CD4-positive, CD25-positive, alpha-beta regulatory T cell (primary cell): Measurements from ENCODE around the gene RANBP6. TPM values are rescaled to one million over a fixed set of nuclear protein-coding genes. Genes with fewer than 3 reads are reported as not detected.

Source experiments
- ATAC-seq, 2 donors: fragments of 150-1000 bp; cut with Tn5 transposase; one replicate each; pipeline ENCODE4 v1.10.0; 2021; ENCODE audit warnings: low read depth in 2 of 2, moderate number of reproducible peaks in 2 of 2, moderate library complexity in 1 of 2
- DNase-seq, 3 donors: peaks; one replicate each; pipeline versions ENCODE4 v3.0.0 to v3.0.0-alpha.2; 2012 to 2022; ENCODE audit warnings: mixed read lengths in 1 of 3
- H3K27ac ChIP-seq: one replicate; pipeline ENCODE4 v1.7.0; 2013; ENCODE audit warnings: mild to moderate bottlenecking, low read length; ENCODE audit not compliant: insufficient read depth, poor library complexity, severe bottlenecking
- H3K27me3 ChIP-seq: one replicate; pipeline ENCODE4 v1.7.0; 2013; ENCODE audit warnings: low read length; ENCODE audit not compliant: control insufficient read depth, insufficient read depth
- H3K36me3 ChIP-seq: one replicate; pipeline ENCODE4 v1.7.0; 2013; ENCODE audit warnings: mild to moderate bottlenecking, low read length, moderate library complexity; ENCODE audit not compliant: control insufficient read depth, insufficient read depth
- H3K4me1 ChIP-seq: 2 replicates; pipeline ENCODE4 v1.7.0; 2013; ENCODE audit warnings: mild to moderate bottlenecking, low read length; ENCODE audit not compliant: insufficient read depth, control insufficient read depth, poor library complexity, severe bottlenecking
- H3K4me3 ChIP-seq: one replicate; pipeline ENCODE4 v1.7.0; 2013; ENCODE audit warnings: low read depth, mild to moderate bottlenecking, low read length, moderate library complexity
- H3K9me3 ChIP-seq, 2 experiments: 1 replicate in 1 of 2; 2 replicates in 1 of 2; pipeline ENCODE4 v1.7.0; 2013; ENCODE audit warnings: low read length in 2 of 2, mild to moderate bottlenecking in 1 of 2, moderate library complexity in 1 of 2; ENCODE audit not compliant: control insufficient read depth in 2 of 2
- H3K27ac Mint-ChIP-seq, 3 donors: one replicate each; pipeline ENCODE4 v1.8.0; 2020 to 2022; ENCODE audit warnings: mild to moderate bottlenecking in 3 of 3, mixed read lengths in 3 of 3, moderate library complexity in 2 of 3
- H3K27me3 Mint-ChIP-seq: one replicate; pipeline ENCODE4 v1.8.0; 2022; ENCODE audit warnings: mild to moderate bottlenecking, mixed read lengths
- H3K36me3 Mint-ChIP-seq: one replicate; pipeline ENCODE4 v1.8.0; 2020; ENCODE audit warnings: mixed read lengths
- H3K4me1 Mint-ChIP-seq, 4 donors: one replicate each; pipeline ENCODE4 v1.8.0; 2020 to 2022; ENCODE audit warnings: mixed read lengths in 4 of 4, mild to moderate bottlenecking in 1 of 4
- H3K4me3 Mint-ChIP-seq, 4 donors: one replicate each; pipeline ENCODE4 v1.8.0; 2020 to 2022; ENCODE audit warnings: mild to moderate bottlenecking in 4 of 4, mixed read lengths in 4 of 4, moderate library complexity in 3 of 4
- H3K9me3 Mint-ChIP-seq, 7 donors: one replicate each; pipeline ENCODE4 v1.8.0; 2020 to 2022; ENCODE audit warnings: mixed read lengths in 7 of 7, mild to moderate bottlenecking in 3 of 7, moderate library complexity in 2 of 7
- polyA plus RNA-seq, 4 donors: library from polyadenylated mRNA; unstranded; fragments of 300-500 nt; fragmentation: Illumina TruSeq; gene quantifications; one replicate each; pipeline ENCODE4 v1.2.3, GENCODE V29; 2021
- total RNA-seq: library from RNA; stranded (reverse); gene quantifications from one replicate; pipeline ENCODE4 v1.2.3, GENCODE V29; 2022

Gene RANBP6
- total and polyA plus RNA-seq, 5 donors from 2014 or later: 19.7 to 31.1 (median 25.2) TPM

- no peaks in the 10 kb centered on the region for H3K36me3 Mint-ChIP-seq
- H3K27ac Mint-ChIP-seq: peak overlapping the region in 1 of 3 donors; percentile 72
- peak in 2 of 3 donors; percentile 29 to 85 for DNase-seq
These were observed 34.4 kb upstream of the RANBP6 start for GRCh38 chr9:6049798-6050197.

GRCh38 chr9:6048039-6048438 is 32.6 kb upstream of the RANBP6 start:
- Histone ChIP-seq H3K36me3 (no peaks in the 10 kb centered on the region), H3K27me3 (peaks cover 13% of the 10 kb centered on the region), H3K4me3 (no peak overlapping the region), H3K9me3 (no peaks in the 10 kb centered on the region), H3K27ac (no peak overlapping the region), H3K4me1 (no peaks in the 10 kb centered on the region)
- H3K4me3 Mint-ChIP-seq: no peak overlapping the region
- H3K4me1 Mint-ChIP-seq: peaks cover 0 to 6% (median 3%) of the 10 kb centered on the region in 4 donors
- no peak overlapping the region for H3K27ac Mint-ChIP-seq
- peaks cover 25% of the 10 kb centered on the region for H3K27me3 Mint-ChIP-seq
- no peak for ATAC-seq
- no peaks in the 10 kb centered on the region for H3K36me3 Mint-ChIP-seq
- no peak for DNase-seq
- peaks cover 0 to 1% (median 0%) of the 10 kb centered on the region in 7 donors for H3K9me3 Mint-ChIP-seq

More at GRCh38 chr9:6049798-6050197, 34.4 kb upstream of the RANBP6 start:
- H3K4me1 Mint-ChIP-seq: peaks cover 0 to 10% (median 5%) of the 10 kb centered on the region in 4 donors
- H3K4me3 Mint-ChIP-seq: no peak overlapping the region
- H3K27me3 Mint-ChIP-seq: peaks cover 37% of the 10 kb centered on the region
- no peaks in the 10 kb centered on the region for H3K9me3 ChIP-seq
- H3K27ac ChIP-seq: no peak overlapping the region
- ATAC-seq: peak; percentile 71 to 76
- peaks cover 9% of the 10 kb centered on the region for H3K27me3 ChIP-seq
- H3K36me3 ChIP-seq: no peaks in the 10 kb centered on the region
- no peak overlapping the region for H3K4me3 ChIP-seq
- H3K9me3 Mint-ChIP-seq: peaks cover 0 to 1% (median 0%) of the 10 kb centered on the region in 7 donors
- no peaks in the 10 kb centered on the region for H3K4me1 ChIP-seq

GRCh38 chr9:6047020-6047419 is 31.6 kb upstream of the RANBP6 start:
- Histone ChIP-seq H3K9me3 (no peaks in the 10 kb centered on the region), H3K36me3 (no peaks in the 10 kb centered on the region), H3K4me1 (no peaks in the 10 kb centered on the region), H3K4me3 (no peak overlapping the region), H3K27me3 (peaks cover 14% of the 10 kb centered on the region), H3K27ac (no peak overlapping the region)
- Mint-ChIP-seq H3K36me3 (no peaks in the 10 kb centered on the region), H3K27ac (no peak overlapping the region), H3K4me3 (no peak overlapping the region), H3K9me3 (peaks cover 0 to 1% (median 0%) of the 10 kb centered on the region in 7 donors), H3K4me1 (peaks cover 0 to 6% (median 3%) of the 10 kb centered on the region in 4 donors), H3K27me3 (peaks cover 20% of the 10 kb centered on the region)
- DNase-seq (no peak), ATAC-seq (no peak)

- H3K4me3 ChIP-seq: no peak overlapping the region
- peaks cover 0 to 2% (median 0%) of the 10 kb centered on the region in 7 donors for H3K9me3 Mint-ChIP-seq
- H3K27ac Mint-ChIP-seq: no peak overlapping the region
- H3K4me1 Mint-ChIP-seq: peaks cover 0 to 6% (median 3%) of the 10 kb centered on the region in 4 donors
- H3K27ac ChIP-seq: no peak overlapping the region
- DNase-seq: no peak
- no peaks in the 10 kb centered on the region for H3K9me3 ChIP-seq
- H3K4me3 Mint-ChIP-seq: no peak overlapping the region
- no peaks in the 10 kb centered on the region for H3K36me3 Mint-ChIP-seq
- H3K27me3 ChIP-seq: peaks cover 10% of the 10 kb centered on the region
- peaks cover 23% of the 10 kb centered on the region for H3K27me3 Mint-ChIP-seq
- H3K36me3 ChIP-seq: no peaks in the 10 kb centered on the region
- no peaks in the 10 kb centered on the region for H3K4me1 ChIP-seq
- no peak for ATAC-seq
These were observed 29.9 kb upstream of the RANBP6 start for GRCh38 chr9:6045364-6045763.

GRCh38 chr9:6040077-6040476 is 24.7 kb upstream of the RANBP6 start:
- Histone ChIP-seq H3K27ac (no peak overlapping the region), H3K36me3 (no peaks in the 10 kb centered on the region), H3K4me3 (no peak overlapping the region), H3K9me3 (no peaks in the 10 kb centered on the region), H3K4me1 (no peaks in the 10 kb centered on the region), H3K27me3 (peaks cover 6% of the 10 kb centered on the region)
- no peak for DNase-seq
- peaks cover 23% of the 10 kb centered on the region for H3K27me3 Mint-ChIP-seq
- H3K27ac Mint-ChIP-seq: no peak overlapping the region
- no peak for ATAC-seq
- no peaks in the 10 kb centered on the region for H3K36me3 Mint-ChIP-seq
- H3K9me3 Mint-ChIP-seq: peaks cover 0 to 2% (median 0%) of the 10 kb centered on the region in 7 donors
- no peak overlapping the region for H3K4me3 Mint-ChIP-seq
- H3K4me1 Mint-ChIP-seq: no peaks in the 10 kb centered on the region

- H3K36me3 Mint-ChIP-seq: no peaks in the 10 kb centered on the region
- ATAC-seq (no peak), DNase-seq (no peak)
- H3K4me3 Mint-ChIP-seq: no peak overlapping the region
- H3K27ac Mint-ChIP-seq: no peak overlapping the region
- Histone ChIP-seq H3K4me3 (no peak overlapping the region), H3K36me3 (no peaks in the 10 kb centered on the region), H3K4me1 (no peaks in the 10 kb centered on the region), H3K27ac (no peak overlapping the region), H3K27me3 (peaks cover 2% of the 10 kb centered on the region), H3K9me3 (no peaks in the 10 kb centered on the region)
- H3K27me3 Mint-ChIP-seq: peaks cover 33% of the 10 kb centered on the region
- no peaks in the 10 kb centered on the region for H3K4me1 Mint-ChIP-seq
- H3K9me3 Mint-ChIP-seq: peaks cover 0 to 2% (median 0%) of the 10 kb centered on the region in 7 donors
These were observed 21.0 kb upstream of the RANBP6 start for GRCh38 chr9:6036391-6036790.

GRCh38 chr9:6034954-6035353 is 19.5 kb upstream of the RANBP6 start:
- H3K27ac Mint-ChIP-seq: no peak overlapping the region
- H3K27me3 Mint-ChIP-seq: peaks cover 35% of the 10 kb centered on the region
- H3K4me1 ChIP-seq: no peaks in the 10 kb centered on the region
- no peak for ATAC-seq
- no peaks in the 10 kb centered on the region for H3K36me3 ChIP-seq
- peak in 1 of 3 donors; percentile 24 for DNase-seq
- peaks cover 0 to 2% (median 0%) of the 10 kb centered on the region in 7 donors for H3K9me3 Mint-ChIP-seq
- no peaks in the 10 kb centered on the region for H3K4me1 Mint-ChIP-seq
- no peaks in the 10 kb centered on the region for H3K9me3 ChIP-seq
- no peak overlapping the region for H3K27ac ChIP-seq
- no peak overlapping the region for H3K4me3 ChIP-seq
- no peaks in the 10 kb centered on the region for H3K36me3 Mint-ChIP-seq
- no peak overlapping the region for H3K4me3 Mint-ChIP-seq
- H3K27me3 ChIP-seq: peaks cover 8% of the 10 kb centered on the region

- H3K36me3 Mint-ChIP-seq: no peaks in the 10 kb centered on the region
These were observed 14.3 kb upstream of the RANBP6 start for GRCh38 chr9:6029604-6030274.

More at GRCh38 chr9:6029604-6030274, 14.3 kb upstream of the RANBP6 start:
- Histone ChIP-seq H3K4me1 (no peaks in the 10 kb centered on the region), H3K36me3 (no peaks in the 10 kb centered on the region), H3K9me3 (no peaks in the 10 kb centered on the region), H3K27me3 (peaks cover 20% of the 10 kb centered on the region), H3K27ac (no peak overlapping the region), H3K4me3 (no peak overlapping the region)
- H3K4me3 Mint-ChIP-seq: no peak overlapping the region
- no peaks in the 10 kb centered on the region for H3K4me1 Mint-ChIP-seq
- no peak overlapping the region for H3K27ac Mint-ChIP-seq
- DNase-seq (no peak), ATAC-seq (no peak)
- H3K27me3 Mint-ChIP-seq: peaks cover 43% of the 10 kb centered on the region
- H3K9me3 Mint-ChIP-seq: peaks cover 0 to under 1% (median 0%) of the 10 kb centered on the region in 7 donors
